Kidney (tissue), 14 donors: ENCODE data around the gene SOD1. TPM values are rescaled to one million over a fixed set of nuclear protein-coding genes. Genes with fewer than 3 reads are reported as not detected.

Experiments used
- DNase-seq, 5 donors: peaks; one replicate each; pipeline ENCODE4 v3.0.0-alpha.2; 2013 to 2020
- FAIRE-seq: peaks from 2 replicates; lab custom pipeline; 2012; peaks lifted over from hg19 to GRCh38; lab: Jason Lieb, UNC
- H3K27ac ChIP-seq, 2 donors: one replicate each; pipeline ENCODE4 v1.7.0; 2013; ENCODE audit warnings: low read depth in 2 of 2, low read length in 2 of 2, inconsistent platforms in 1 of 2
- H3K27me3 ChIP-seq: one replicate; pipeline ENCODE4 v1.7.1; 2013; ENCODE audit warnings: low read length, inconsistent platforms; ENCODE audit not compliant: control insufficient read depth, insufficient read depth
- H3K36me3 ChIP-seq, 3 donors: one replicate each; pipeline versions ENCODE4 v1.7.0 to v1.7.1; 2013; ENCODE audit warnings: low read length in 3 of 3, control low read depth in 1 of 3, inconsistent platforms in 1 of 3; ENCODE audit not compliant: insufficient read depth in 3 of 3, control insufficient read depth in 2 of 3
- H3K4me1 ChIP-seq, 3 donors: one replicate each; pipeline versions ENCODE4 v1.7.0 to v1.7.1; 2013; ENCODE audit warnings: low read length in 3 of 3, inconsistent platforms in 1 of 3, low read depth in 1 of 3; ENCODE audit not compliant: control insufficient read depth in 2 of 3, insufficient read depth in 2 of 3
- H3K4me3 ChIP-seq, 3 donors: one replicate each; pipeline versions ENCODE4 v1.7.0 to v1.8.1; 2013; ENCODE audit warnings: low read length in 3 of 3, control low read depth in 1 of 3, inconsistent platforms in 1 of 3
- H3K9ac ChIP-seq, 3 donors: one replicate each; pipeline versions ENCODE4 v1.7.0 to v1.7.1; 2013; ENCODE audit warnings: low read length in 3 of 3, control low read depth in 1 of 3, inconsistent platforms in 1 of 3
- H3K9me3 ChIP-seq, 3 donors: one replicate each; pipeline versions ENCODE4 v1.7.0 to v1.7.1; 2013; ENCODE audit warnings: low read length in 3 of 3, control low read depth in 1 of 3, inconsistent platforms in 1 of 3; ENCODE audit not compliant: control insufficient read depth in 2 of 3, insufficient read depth in 1 of 3
- CTCF ChIP-seq: IDR thresholded peaks from 3 replicates; pipeline ENCODE4 v1.5.1; 2012; ENCODE audit warnings: mild to moderate bottlenecking, moderate library complexity, borderline replicate concordance; ENCODE audit not compliant: insufficient read depth; ENCODE audit errors: extremely low read depth
- intact Hi-C: fragments of 100-400 bp; cut with DNase I; formaldehyde crosslinking; loops from one replicate; pipeline ENCODE4 v1.11.1; 2022
- polyA plus RNA-seq: library from polyadenylated mRNA; stranded (reverse); fragments of 350-450 nt; fragmentation: Illumina TruSeq; extraction: RNeasy Lipid Tissue Mini Kit (QIAGEN cat#74804); gene quantifications from one replicate; pipeline ENCODE4 v1.2.3, GENCODE V29; 2014; ENCODE audit warnings: low read depth, low replicate concordance; ENCODE audit not compliant: insufficient read depth
- total RNA-seq: library from RNA; stranded (reverse); fragmentation: NEBNext Ultra II Directional; extraction: Animal tissue kit (Norgen Biotek cat#: 25700); gene quantifications from one replicate; pipeline ENCODE4 v1.2.1, GENCODE V29; 2021
- donor health status: control.
- donor health status: control.
- donor health status: control.
- donor health status: control.
- donor health status: control.
- donor health status: DM: yes; HTN: yes; CAD: no.
- donor health status: Normal renal cell carcinoma (clear cell type).

Gene SOD1
- total and polyA plus RNA-seq, 2 donors from 2014 or later: 243 to 910 TPM

- FAIRE-seq: no peak
- Histone ChIP-seq H3K4me1 (peaks cover 0 to 6% (median 3%) of the 10 kb centered on the region in 3 donors), H3K9ac (no peak overlapping the region), H3K36me3 (no peaks in the 10 kb centered on the region), H3K27me3 (no peaks in the 10 kb centered on the region), H3K4me3 (no peak overlapping the region), H3K27ac (no peak overlapping the region), H3K9me3 (no peaks in the 10 kb centered on the region)
- DNase-seq: no peak
- intact Hi-C loops: no loop called here
- TF ChIP-seq CTCF: no peak
Measured at GRCh38 chr21:31656199-31657095, 3.0 kb upstream of the SOD1 start.

GRCh38 chr21:31658053-31658452, 1.4 kb upstream of the SOD1 start:
- no peak for TF ChIP-seq CTCF
- no peak overlapping the region for H3K9ac ChIP-seq
- H3K4me3 ChIP-seq: peak overlapping the region in 1 of 3 donors; percentile 32
- no peak for FAIRE-seq
- no peaks in the 10 kb centered on the region for H3K27me3 ChIP-seq
- H3K36me3 ChIP-seq: peaks cover 0 to 3% (median 0%) of the 10 kb centered on the region in 3 donors
- no peak overlapping the region for H3K27ac ChIP-seq
- no peak for DNase-seq
- no peaks in the 10 kb centered on the region for H3K9me3 ChIP-seq
- intact Hi-C loops: no loop called here
- H3K4me1 ChIP-seq: peaks cover 0 to 6% (median 3%) of the 10 kb centered on the region in 3 donors

- no peaks in the 10 kb centered on the region for H3K9me3 ChIP-seq
- peak overlapping the region in 1 of 3 donors; percentile 6 for H3K9ac ChIP-seq
- DNase-seq (no peak), FAIRE-seq (no peak)
- H3K27me3 ChIP-seq: no peaks in the 10 kb centered on the region
- no peak for TF ChIP-seq CTCF
- H3K27ac ChIP-seq: peak overlapping the region; percentile 96 to 97
- H3K4me1 ChIP-seq: peaks cover 0 to 6% (median 3%) of the 10 kb centered on the region in 3 donors
- peak overlapping the region; percentile 53 to 83 (median 54) for H3K4me3 ChIP-seq
- peaks cover 0 to 11% (median 3%) of the 10 kb centered on the region in 3 donors for H3K36me3 ChIP-seq
- intact Hi-C loops: no loop called here
Measured at GRCh38 chr21:31659286-31659535, 282 bp upstream of the SOD1 start.
